ENCODE measurements around the gene COMTD1. TPM values are rescaled to one million over a fixed set of nuclear protein-coding genes. Genes with fewer than 3 reads are reported as not detected.

Gene COMTD1
- polyA plus RNA-seq, 1 experiment, result 3.3 TPM

DNA sequence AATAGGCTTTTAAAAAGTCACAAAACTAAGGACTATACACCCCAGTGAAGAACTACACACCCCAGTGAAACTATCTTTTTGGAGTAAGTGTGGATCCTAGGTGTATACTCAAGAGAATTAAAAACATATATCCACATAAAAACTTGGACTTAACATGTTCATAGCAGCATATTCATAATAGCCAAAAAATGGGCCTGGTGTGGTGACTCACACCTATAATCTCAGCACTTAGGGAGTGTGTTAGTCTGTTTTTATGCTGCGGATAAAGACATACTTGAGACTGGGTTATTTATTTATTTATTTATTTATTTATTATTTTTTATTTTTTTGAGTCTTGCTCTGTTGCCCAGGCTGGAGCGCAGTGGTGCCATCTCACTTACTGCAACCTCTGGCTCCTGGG is 19.0 kb upstream of the COMTD1 start:
- no peaks in the 10 kb centered on the region for H3K36me3 ChIP-seq (ENCODE audit: control insufficient read depth, insufficient read depth, low read length)
- TF ChIP-seq CTCF (IDR thresholded peaks at IDR 0.05; ENCODE audit: insufficient read depth, low read depth, low read length), result no peak
- no peaks in the 10 kb centered on the region for H3K27me3 ChIP-seq (ENCODE audit: control insufficient read depth, insufficient read depth, low read length)
- no peak overlapping the region for H3K4me3 ChIP-seq (ENCODE audit: low read depth, low read length)
- DNase-seq (ENCODE audit: low read depth), result no peak
- CTCF ChIA-PET, result no interaction called here
- POLR2A ChIA-PET, result no interaction called here

DNA sequence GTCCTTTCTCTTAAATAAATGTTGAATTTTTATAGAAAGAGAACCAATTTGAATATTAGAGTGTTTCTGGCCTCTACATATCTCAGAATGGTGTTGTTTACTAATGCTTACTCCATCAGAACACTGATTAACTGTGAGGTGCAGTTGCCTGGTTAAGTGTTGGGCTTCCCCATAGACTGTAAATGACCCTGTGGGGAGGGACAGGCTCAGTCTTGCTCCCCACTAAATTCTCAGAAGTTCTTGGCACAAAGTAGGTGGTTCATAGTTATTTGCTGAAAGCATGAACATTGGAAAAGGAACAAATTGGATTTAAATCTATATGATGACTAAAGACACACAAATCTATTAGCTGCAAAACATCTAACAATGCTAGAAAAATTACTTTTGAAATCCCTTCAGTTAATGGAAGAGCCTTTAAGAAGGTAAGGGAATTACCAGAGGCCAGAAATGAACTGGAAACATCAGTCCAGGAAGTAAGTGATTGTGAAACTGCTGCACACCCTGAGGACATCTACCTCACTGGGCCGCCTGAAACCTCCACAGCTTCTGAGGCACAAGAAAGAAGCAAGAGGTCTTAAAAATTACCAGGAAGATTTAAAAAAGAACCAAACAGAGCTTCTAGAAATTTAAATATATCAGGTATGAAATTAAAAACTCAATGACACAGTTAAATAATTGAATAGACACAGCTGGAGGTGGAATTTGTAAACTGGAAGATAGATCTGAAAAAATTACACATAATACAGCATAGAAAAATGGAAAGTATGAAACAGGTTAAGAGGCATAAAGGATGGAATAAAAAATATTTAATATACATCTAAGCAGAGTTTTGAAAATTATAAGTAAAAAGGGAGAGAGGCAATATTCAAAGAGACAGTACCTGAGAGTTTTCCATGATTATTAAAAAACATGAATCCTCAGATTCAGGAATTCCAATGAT is 17.8 kb upstream of the COMTD1 start:
- H3K27me3 ChIP-seq (ENCODE audit: control insufficient read depth, insufficient read depth, low read length), result no peaks in the 10 kb centered on the region
- H3K4me3 ChIP-seq (ENCODE audit: low read depth, low read length), result no peak overlapping the region
- TF ChIP-seq CTCF (IDR thresholded peaks at IDR 0.05; ENCODE audit: insufficient read depth, low read depth, low read length), result no peak
- no peak for DNase-seq (ENCODE audit: low read depth)
- no peaks in the 10 kb centered on the region for H3K36me3 ChIP-seq (ENCODE audit: control insufficient read depth, insufficient read depth, low read length)
- ChIA-PET POLR2A (no interaction called here), CTCF (interaction anchor here (0.7 kb wide), 1 partner anchor 845 kb away, joined by 3 read pairs; no protein-coding TSS in a partner anchor)

DNA sequence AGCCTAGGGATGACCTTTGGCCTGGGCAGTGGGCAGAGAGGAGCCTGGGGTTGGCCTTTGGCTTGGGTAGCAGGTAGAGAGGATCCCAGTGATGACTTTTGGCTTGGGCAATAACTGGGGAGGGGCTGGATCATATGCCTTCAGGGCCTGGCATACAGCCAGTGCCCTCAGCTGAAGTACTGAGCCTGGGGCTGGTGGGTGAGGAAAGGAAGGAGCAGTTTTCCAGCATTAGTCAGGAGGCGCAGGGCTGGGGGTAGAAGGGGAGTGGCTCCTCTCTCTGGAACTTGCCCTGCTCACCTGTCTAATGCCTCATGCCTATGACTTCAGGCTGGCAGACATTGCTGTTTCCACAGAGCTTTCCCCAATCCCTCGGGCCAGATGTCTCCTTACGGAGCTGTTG is 15.2 kb upstream of the COMTD1 start:
- no peaks in the 10 kb centered on the region for H3K36me3 ChIP-seq (ENCODE audit: control insufficient read depth, insufficient read depth, low read length)
- H3K27me3 ChIP-seq (ENCODE audit: control insufficient read depth, insufficient read depth, low read length), result no peaks in the 10 kb centered on the region
- ChIA-PET CTCF (no interaction called here), POLR2A (no interaction called here)
- no peak for DNase-seq (ENCODE audit: low read depth)
- TF ChIP-seq CTCF (IDR thresholded peaks at IDR 0.05; ENCODE audit: insufficient read depth, low read depth, low read length), result no peak
- no peak overlapping the region for H3K4me3 ChIP-seq (ENCODE audit: low read depth, low read length)

- no peak for DNase-seq (ENCODE audit: low read depth)
- Histone ChIP-seq H3K36me3 (ENCODE audit: control insufficient read depth, insufficient read depth, low read length) (no peaks in the 10 kb centered on the region), H3K4me3 (ENCODE audit: low read depth, low read length) (no peak overlapping the region), H3K27me3 (ENCODE audit: control insufficient read depth, insufficient read depth, low read length) (no peaks in the 10 kb centered on the region)
- no peak for TF ChIP-seq CTCF (IDR thresholded peaks at IDR 0.05; ENCODE audit: insufficient read depth, low read depth, low read length)
- POLR2A ChIA-PET, result no interaction called here
- CTCF ChIA-PET, result interaction anchor here (4.3 kb wide), 1 partner anchor 12 kb away, joined by 33 read pairs; the partner anchor contains the start of gene COMTD1
These were observed 12.0 kb upstream of the COMTD1 start for GRCh38 chr10:75247797-75248196.

GRCh38 chr10:75246506-75246905 is 10.7 kb upstream of the COMTD1 start:
- Histone ChIP-seq H3K4me3 (ENCODE audit: low read depth, low read length) (no peak overlapping the region), H3K27me3 (ENCODE audit: control insufficient read depth, insufficient read depth, low read length) (0 out of 2 replicates have a peak, but pooled peaks cover 3% of the 10 kb centered on the region), H3K36me3 (ENCODE audit: control insufficient read depth, insufficient read depth, low read length) (no peaks in the 10 kb centered on the region)
- CTCF ChIA-PET, result interaction anchor here (4.3 kb wide), 1 partner anchor 11 kb away, joined by 33 read pairs; the partner anchor contains the start of gene COMTD1
- TF ChIP-seq CTCF (IDR thresholded peaks at IDR 0.05; ENCODE audit: insufficient read depth, low read depth, low read length), result no peak
- DNase-seq (ENCODE audit: low read depth), result no peak
- POLR2A ChIA-PET, result no interaction called here
